ENCODE data around the gene SNCB. TPM values are rescaled to one million over a fixed set of nuclear protein-coding genes. Genes with fewer than 3 reads are reported as not detected.

SNCB gene
- total and polyA plus RNA-seq, 2 experiments from 2014 or later: not detected

GRCh38 chr5:176621661-176622079, 8.7 kb downstream of the SNCB start:
- Histone ChIP-seq H3K9me2 (ENCODE audit: insufficient read depth) (no peaks in the 10 kb centered on the region), H3K9ac (no peak overlapping the region), H3K4me1 (ENCODE audit: insufficient read depth) (no peaks in the 10 kb centered on the region), H3F3A (ENCODE audit: insufficient read depth) (no peaks in the 10 kb centered on the region), H3K4me3 (no peak overlapping the region), H3K27me3 (replicated peaks; ENCODE audit: insufficient read depth) (peaks cover 15% of the 10 kb centered on the region), H3K27ac (no peak overlapping the region), H3K79me2 (ENCODE audit: insufficient read depth) (no peaks in the 10 kb centered on the region), H4K20me1 (ENCODE audit: insufficient read depth) (no peaks in the 10 kb centered on the region), H3K9me3 (ENCODE audit: low read depth) (no peaks in the 10 kb centered on the region), H3K36me3 (ENCODE audit: low read depth) (no peaks in the 10 kb centered on the region), H3K4me2 (ENCODE audit: unreplicated experiment) (no peak overlapping the region), H2AFZ (no peak overlapping the region)
- WGBS, 2 experiments (ENCODE audit: low coverage in 1 of 2, low lambda C conversion rate in 2 of 2, missing lambda C conversion rate in 2 of 2): 62 to 64% methylated on average over 13 of the region's 13 CpGs
- in situ Hi-C loops (cut with MboI): no loop called here
- no peak for DNase-seq
- no peak for TF ChIP-seq EZH2 (IDR thresholded peaks at IDR 0.05; ENCODE audit: insufficient read depth, poor library complexity, severe bottlenecking)
- no peak for TF ChIP-seq EZH2phosphoT487 (IDR thresholded peaks at IDR 0.05; ENCODE audit: insufficient read depth, low read depth)

GRCh38 chr5:176620333-176620981, 9.9 kb downstream of the SNCB start:
- WGBS, 2 experiments (ENCODE audit: low coverage in 1 of 2, low lambda C conversion rate in 2 of 2, missing lambda C conversion rate in 2 of 2): 32 to 45% methylated on average over 22 to 32 of the region's 32 CpGs
- Histone ChIP-seq H3K79me2 (ENCODE audit: insufficient read depth) (no peaks in the 10 kb centered on the region), H3K4me3 (peak overlapping the region; percentile 12; the same call in 1 of the 2 replicates), H3K27me3 (replicated peaks; ENCODE audit: insufficient read depth) (peaks cover 15% of the 10 kb centered on the region), H3F3A (ENCODE audit: insufficient read depth) (no peaks in the 10 kb centered on the region), H3K27ac (no peak overlapping the region), H2AFZ (no peak overlapping the region), H3K9me2 (ENCODE audit: insufficient read depth) (no peaks in the 10 kb centered on the region), H3K9ac (no peak overlapping the region), H3K4me1 (ENCODE audit: insufficient read depth) (peaks cover 2% of the 10 kb centered on the region), H3K4me2 (ENCODE audit: unreplicated experiment) (peak overlapping the region; percentile 53), H3K9me3 (ENCODE audit: low read depth) (no peaks in the 10 kb centered on the region), H3K36me3 (ENCODE audit: low read depth) (no peaks in the 10 kb centered on the region), H4K20me1 (ENCODE audit: insufficient read depth) (no peaks in the 10 kb centered on the region)
- TF ChIP-seq EZH2phosphoT487 (IDR thresholded peaks at IDR 0.05; ENCODE audit: insufficient read depth, low read depth): no peak
- TF ChIP-seq EZH2 (IDR thresholded peaks at IDR 0.05; ENCODE audit: insufficient read depth, poor library complexity, severe bottlenecking): no peak
- in situ Hi-C loops (cut with MboI): no loop called here
- peak; percentile 24 for DNase-seq

DNA sequence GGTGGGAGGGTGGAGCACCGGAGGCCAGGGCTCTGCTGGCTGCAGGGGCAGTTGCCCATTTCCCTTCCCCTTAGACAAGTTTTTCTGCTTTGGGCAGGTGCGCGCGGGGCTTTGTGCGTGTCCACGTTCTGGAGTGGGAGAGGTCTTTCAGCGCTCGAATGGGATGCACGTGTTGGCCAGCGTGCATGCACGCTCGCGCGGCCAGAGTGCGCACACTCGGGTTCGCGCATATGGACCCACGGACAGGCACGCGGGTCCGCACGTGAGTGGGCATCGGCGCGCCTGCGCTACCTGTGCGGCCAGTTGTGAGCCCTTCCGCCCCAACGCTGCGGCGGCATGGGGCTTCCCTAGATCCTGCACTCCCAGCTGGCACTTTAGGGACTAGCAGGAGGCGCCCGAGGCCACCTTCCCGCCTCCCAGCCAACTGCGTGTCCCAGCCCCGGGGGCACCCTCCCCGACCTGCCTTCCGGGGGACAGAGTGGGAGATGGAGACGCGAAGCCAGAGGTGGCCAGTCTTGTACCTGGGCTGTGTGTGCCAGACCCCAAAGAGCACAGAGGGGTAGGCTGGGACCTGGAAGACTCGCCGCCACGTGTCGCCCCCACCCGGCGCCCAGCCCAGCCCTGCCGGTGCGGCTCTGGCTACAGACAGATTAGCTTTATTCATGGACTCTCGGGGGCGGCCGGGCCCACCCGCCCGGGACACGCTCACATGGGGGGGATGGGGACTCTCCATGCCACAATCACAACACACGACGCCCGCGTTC, 10.6 kb downstream of the SNCB start:
- no peaks in the 10 kb centered on the region for H3K9me2 ChIP-seq (ENCODE audit: insufficient read depth)
- H3K79me2 ChIP-seq (ENCODE audit: insufficient read depth): no peaks in the 10 kb centered on the region
- WGBS, 2 experiments (ENCODE audit: low coverage in 1 of 2, low lambda C conversion rate in 2 of 2, missing lambda C conversion rate in 2 of 2): 37 to 38% methylated on average over 46 to 58 of the region's 59 CpGs
- H3K36me3 ChIP-seq (ENCODE audit: low read depth): no peaks in the 10 kb centered on the region
- DNase-seq: no peak
- peak overlapping the region; percentile 53 for H3K4me2 ChIP-seq (ENCODE audit: unreplicated experiment)
- peak overlapping the region; percentile 12; the same call in 1 of the 2 replicates for H3K4me3 ChIP-seq
- peaks cover 15% of the 10 kb centered on the region for H3K27me3 ChIP-seq (replicated peaks; ENCODE audit: insufficient read depth)
- no peak overlapping the region for H2AFZ ChIP-seq
- no peaks in the 10 kb centered on the region for H3K9me3 ChIP-seq (ENCODE audit: low read depth)
- H4K20me1 ChIP-seq (ENCODE audit: insufficient read depth): no peaks in the 10 kb centered on the region
- TF ChIP-seq EZH2phosphoT487 (IDR thresholded peaks at IDR 0.05; ENCODE audit: insufficient read depth, low read depth): no peak
- TF ChIP-seq EZH2 (IDR thresholded peaks at IDR 0.05; ENCODE audit: insufficient read depth, poor library complexity, severe bottlenecking): peak; percentile 63
- in situ Hi-C loops (cut with MboI): no loop called here
- H3K27ac ChIP-seq: no peak overlapping the region
- H3K9ac ChIP-seq: no peak overlapping the region
- H3K4me1 ChIP-seq (ENCODE audit: insufficient read depth): peaks cover 9% of the 10 kb centered on the region
- H3F3A ChIP-seq (ENCODE audit: insufficient read depth): no peaks in the 10 kb centered on the region

GRCh38 chr5:176619203-176619568, 11.1 kb downstream of the SNCB start:
- Histone ChIP-seq H3K9ac (no peak overlapping the region), H2AFZ (no peak overlapping the region), H3K4me1 (ENCODE audit: insufficient read depth) (peaks cover 14% of the 10 kb centered on the region), H3K9me2 (ENCODE audit: insufficient read depth) (no peaks in the 10 kb centered on the region), H3K27ac (no peak overlapping the region), H4K20me1 (ENCODE audit: insufficient read depth) (no peaks in the 10 kb centered on the region), H3K4me2 (ENCODE audit: unreplicated experiment) (no peak overlapping the region), H3K79me2 (ENCODE audit: insufficient read depth) (no peaks in the 10 kb centered on the region), H3F3A (ENCODE audit: insufficient read depth) (no peaks in the 10 kb centered on the region), H3K9me3 (ENCODE audit: low read depth) (no peaks in the 10 kb centered on the region), H3K27me3 (replicated peaks; ENCODE audit: insufficient read depth) (peaks cover 15% of the 10 kb centered on the region), H3K36me3 (ENCODE audit: low read depth) (no peaks in the 10 kb centered on the region), H3K4me3 (no peak overlapping the region)
- TF ChIP-seq EZH2phosphoT487 (IDR thresholded peaks at IDR 0.05; ENCODE audit: insufficient read depth, low read depth) (no peak), EZH2 (IDR thresholded peaks at IDR 0.05; ENCODE audit: insufficient read depth, poor library complexity, severe bottlenecking) (no peak)
- 7 to 8% methylated on average over 18 to 31 of the region's 31 CpGs for WGBS, 2 experiments (ENCODE audit: low coverage in 1 of 2, low lambda C conversion rate in 2 of 2, missing lambda C conversion rate in 2 of 2)
- peak; percentile 87 for DNase-seq
- in situ Hi-C loops (cut with MboI): no loop called here

Measured in GM23248 (cell line).